SU-DHL-6 (cell line): Measurements from ENCODE around the gene UNC5C.

Source experiments
- CTCF ChIP-seq: fragments of 200-600 bp; sonication (generic); IDR thresholded peaks from one replicate; pipeline ENCODE4 v1.5.1; 2017; ENCODE audit warnings: antibody characterized with exemption, mild to moderate bottlenecking, low read length, moderate library complexity; ENCODE audit not compliant: insufficient read depth, poor library complexity, severe bottlenecking
- EZH2phosphoT487 ChIP-seq: fragments of 200-600 bp; sonication (generic), shearing (Covaris generic); conservative IDR thresholded peaks from 2 replicates; pipeline ENCODE4 v1.6.1; 2018; ENCODE audit warnings: mild to moderate bottlenecking, antibody characterized with exemption, low read length, moderate library complexity, mixed read lengths

DNA sequence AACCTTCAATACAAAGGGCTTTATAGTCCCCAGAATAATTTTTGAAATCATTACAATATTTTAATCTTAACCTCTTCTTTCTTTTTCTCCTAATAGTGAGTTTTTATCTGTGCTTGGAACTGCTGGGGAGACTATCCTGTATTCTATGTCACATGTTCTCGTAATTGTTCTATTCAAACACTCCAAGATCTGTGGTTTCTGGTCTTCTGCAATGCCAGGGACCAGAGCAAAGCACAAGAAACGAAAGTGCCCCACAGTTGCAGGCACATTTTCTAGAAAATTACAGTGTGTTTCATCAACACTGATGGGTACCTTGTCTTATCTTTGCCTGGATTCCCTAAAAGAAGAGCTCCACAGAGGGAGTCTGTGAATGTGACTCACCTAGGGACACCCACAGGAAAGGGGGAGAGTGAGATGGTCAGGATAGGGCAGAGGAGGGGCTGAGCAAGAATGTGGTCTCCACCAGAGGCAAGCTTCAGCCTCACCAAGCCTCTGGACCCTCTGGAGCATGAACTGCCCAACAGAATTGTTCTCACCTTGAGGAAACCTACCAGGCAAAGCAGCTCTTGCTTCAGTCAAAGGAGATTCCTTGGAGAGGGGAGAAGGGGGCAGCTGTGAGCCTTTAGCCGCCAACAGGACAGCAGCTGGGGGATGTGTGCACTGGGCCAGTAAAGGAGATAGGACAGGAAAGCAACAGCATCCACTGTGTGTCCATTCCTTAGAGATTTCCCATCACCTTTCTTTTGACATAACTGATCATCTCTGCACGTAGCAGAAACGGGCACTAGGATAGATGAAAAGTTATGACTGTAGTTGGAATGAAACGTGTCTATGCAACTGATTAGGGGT is 25.9 kb downstream of the UNC5C start:
- no peak for TF ChIP-seq CTCF
- TF ChIP-seq EZH2phosphoT487 = no peak
